WTC11 (cell line): ENCODE measurements around the gene SYT5.

Experiments used
- ATF2 ChIP-seq: sonication (generic); formaldehyde crosslinking; IDR thresholded peaks from 2 replicates; pipeline ENCODE4 v1.8.1; 2022; ENCODE audit warnings: low read depth, missing genetic modification reagents, borderline replicate concordance
- ATF3 ChIP-seq: sonication (generic); formaldehyde crosslinking; conservative IDR thresholded peaks from 2 replicates; pipeline ENCODE4 v1.8.1; 2022; ENCODE audit warnings: mild to moderate bottlenecking, missing genetic modification reagents
- CBFB ChIP-seq: sonication (generic); formaldehyde crosslinking; IDR thresholded peaks from 2 replicates; pipeline ENCODE4 v1.8.1; 2022; ENCODE audit warnings: mild to moderate bottlenecking, low read depth, missing genetic modification reagents
- CTCF ChIP-seq: fragments of 200-600 bp; IDR thresholded peaks from 2 replicates; pipeline ENCODE4 v1.8.0; 2022; ENCODE audit warnings: antibody characterized with exemption
- E2F4 ChIP-seq: sonication (generic); formaldehyde crosslinking; IDR thresholded peaks from 2 replicates; pipeline ENCODE4 v1.8.1; 2022; ENCODE audit warnings: low read depth, mild to moderate bottlenecking, moderate library complexity, missing genetic modification reagents, borderline replicate concordance
- ETV6 ChIP-seq: sonication (generic); formaldehyde crosslinking; IDR thresholded peaks from 2 replicates; pipeline ENCODE4 v1.8.1; 2022; ENCODE audit warnings: mild to moderate bottlenecking, missing genetic modification reagents
- FOXP1 ChIP-seq: sonication (generic); formaldehyde crosslinking; IDR thresholded peaks from 2 replicates; pipeline ENCODE4 v1.8.0; 2022; ENCODE audit warnings: missing genetic modification reagents, mild to moderate bottlenecking, moderate library complexity, borderline replicate concordance
- FOXP4 ChIP-seq: sonication (generic); formaldehyde crosslinking; IDR thresholded peaks from 2 replicates; pipeline ENCODE4 v1.8.0; 2022; ENCODE audit warnings: mild to moderate bottlenecking, missing genetic modification reagents
- MAX ChIP-seq: sonication (generic); formaldehyde crosslinking; IDR thresholded peaks from 2 replicates; pipeline ENCODE4 v1.8.0; 2022; ENCODE audit warnings: mild to moderate bottlenecking, missing genetic modification reagents
- MXD4 ChIP-seq: fragments of 250-450 bp; sonication (Bioruptor Pico); IDR thresholded peaks from 2 replicates; pipeline ENCODE4 v1.8.0; 2021; ENCODE audit warnings: mild to moderate bottlenecking, moderate library complexity, borderline replicate concordance
- NFE2L1 ChIP-seq: sonication (generic); formaldehyde crosslinking; IDR thresholded peaks from 2 replicates; pipeline ENCODE4 v1.8.1; 2023; ENCODE audit warnings: missing genetic modification reagents
- NFYB ChIP-seq: sonication (generic); formaldehyde crosslinking; conservative IDR thresholded peaks from 2 replicates; pipeline ENCODE4 v1.8.0; 2022; ENCODE audit warnings: low read depth, missing genetic modification reagents
- USF2 ChIP-seq: sonication (generic); formaldehyde crosslinking; IDR thresholded peaks from 2 replicates; pipeline ENCODE4 v1.8.1; 2023; ENCODE audit warnings: mild to moderate bottlenecking, missing genetic modification reagents, moderate library complexity
- ZBTB43 ChIP-seq: sonication (generic); formaldehyde crosslinking; IDR thresholded peaks from 2 replicates; pipeline ENCODE4 v1.8.1; 2023; ENCODE audit warnings: mild to moderate bottlenecking, missing genetic modification reagents

GRCh38 chr19:55171440-55171839 is 8.6 kb downstream of the SYT5 start:
- TF ChIP-seq CTCF (no peak), CBFB (no peak), ATF3 (CRISPR knock-in tag) (no peak), USF2 (CRISPR knock-in tag) (no peak), MAX (no peak), E2F4 (CRISPR knock-in tag) (no peak), FOXP1 (CRISPR knock-in tag) (no peak), NFE2L1 (CRISPR knock-in tag) (no peak), ETV6 (CRISPR knock-in tag) (no peak), FOXP4 (CRISPR knock-in tag) (no peak), ZBTB43 (CRISPR knock-in tag) (no peak), MXD4 (CRISPR knock-in tag) (no peak), ATF2 (CRISPR knock-in tag) (no peak), NFYB (CRISPR knock-in tag) (no peak)
